GM21423 (cell line): Measurements from ENCODE around the gene LENEP.
"Not testable (repeated sequence)": the region's sequence is repeated elsewhere in the genome, so short reads cannot be mapped to it uniquely, and the experiment has no call there.

Source experiments
- ATAC-seq: cut with Tn5 transposase; IDR thresholded peaks from one replicate; pipeline ENCODE4 v1.9.1; 2021; ENCODE audit warnings: mild to moderate bottlenecking, moderate library complexity; ENCODE audit not compliant: unreplicated experiment

LENEP gene

DNA sequence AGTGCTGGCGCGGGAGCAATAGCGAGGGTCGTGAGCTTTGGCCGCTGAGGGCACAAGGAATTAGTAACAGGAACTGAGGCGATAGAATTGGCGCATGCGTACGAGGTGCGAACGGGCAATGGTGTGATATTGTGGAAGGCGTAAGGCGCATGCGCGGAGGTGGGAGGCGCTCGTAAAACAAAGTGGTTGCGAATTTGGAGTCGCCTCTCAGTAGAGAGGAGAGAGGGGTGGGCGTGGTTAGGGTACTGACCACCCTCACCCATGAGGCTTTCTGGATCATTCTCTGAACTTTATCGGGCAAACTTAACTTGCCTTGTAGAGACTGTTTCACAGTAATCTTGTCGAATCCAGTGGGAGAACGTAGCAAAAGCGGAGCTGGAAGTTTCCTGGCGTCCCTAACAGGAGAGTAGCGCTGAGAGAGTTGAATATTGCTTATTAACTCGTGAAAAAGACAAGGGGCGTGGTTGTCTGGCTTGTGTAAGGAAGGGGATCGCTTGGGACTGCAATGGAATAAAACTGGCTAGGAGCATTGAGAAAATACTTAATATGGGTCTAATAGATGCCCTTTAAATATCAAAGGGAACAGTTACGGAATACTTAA, 18.5 kb upstream of the LENEP start:
- peak; percentile 36 for ATAC-seq

DNA sequence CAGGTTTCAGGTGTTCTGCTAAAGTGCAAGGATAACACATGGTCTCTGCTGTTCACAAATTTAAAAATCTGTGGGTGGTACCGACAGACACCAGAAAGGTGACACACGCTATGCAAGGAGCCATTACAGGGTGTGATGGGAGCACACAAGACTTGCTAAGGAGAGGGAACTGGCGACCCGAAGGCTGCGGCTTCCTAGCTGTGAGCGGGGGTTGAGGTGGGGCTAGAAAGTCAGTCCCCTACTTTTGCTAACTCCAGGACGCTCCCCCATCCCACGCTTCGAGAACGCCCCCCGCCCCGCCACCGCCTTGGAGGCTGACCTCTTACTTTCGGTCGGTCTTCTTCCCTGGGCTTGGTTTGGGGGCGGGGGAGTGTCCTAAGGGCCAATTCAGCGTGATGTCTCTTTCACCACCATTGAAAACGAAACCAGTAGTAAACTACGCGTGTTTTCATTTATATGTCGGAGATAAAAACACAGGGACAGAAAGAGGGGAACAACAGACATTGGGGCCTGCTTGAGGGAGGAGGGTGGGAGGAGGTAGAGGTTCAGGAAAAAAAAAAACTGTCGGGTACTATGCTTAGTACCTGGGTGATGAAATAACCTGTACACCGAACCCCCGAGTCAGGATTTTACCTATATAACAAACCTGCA, 17.9 kb upstream of the LENEP start:
- ATAC-seq = no peak

GRCh38 chr1:154977762-154978161, 15.6 kb upstream of the LENEP start:
- not testable (repeated sequence) for ATAC-seq

GRCh38 chr1:154978360-154978759, 15.0 kb upstream of the LENEP start:
- no peak for ATAC-seq

GRCh38 chr1:154982341-154982740, 11.0 kb upstream of the LENEP start:
- ATAC-seq = no peak

DNA sequence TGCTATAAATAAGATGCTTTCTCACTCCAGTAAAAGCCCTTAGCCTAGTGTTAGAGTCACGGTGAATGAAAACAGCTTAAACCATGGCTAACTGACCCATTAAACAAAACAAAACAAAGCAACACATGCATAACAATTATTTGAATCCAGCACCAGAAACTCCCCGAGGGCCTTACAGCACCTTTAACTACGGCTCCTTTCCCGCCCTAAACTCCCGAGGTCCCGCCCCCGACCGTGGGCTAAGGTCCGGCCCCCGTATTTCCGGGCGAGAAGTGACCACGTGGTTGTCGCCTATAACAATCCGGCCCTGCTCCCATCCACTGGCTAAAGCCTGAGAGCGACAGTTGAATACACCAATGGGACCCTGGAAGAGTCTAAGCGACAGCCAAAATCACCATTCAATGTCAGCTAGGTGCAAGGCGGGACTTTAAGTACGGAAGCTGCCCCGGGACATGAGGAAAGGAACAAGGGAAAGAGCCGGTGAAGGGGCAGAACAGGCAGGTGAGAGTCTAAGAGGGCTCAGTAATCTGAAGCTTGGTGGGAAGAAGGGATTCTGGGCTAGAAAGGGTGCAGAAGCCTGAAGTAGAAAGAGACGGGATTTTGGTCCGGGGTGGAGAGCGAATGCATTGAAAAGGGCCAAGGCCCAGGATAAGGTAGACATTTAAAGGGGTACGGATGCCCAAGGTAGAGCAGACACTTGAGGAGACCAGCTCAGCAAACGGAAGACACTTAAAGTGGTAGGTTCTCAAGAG, 10.3 kb upstream of the LENEP start, which contains the start of gene FLAD1:
Gene FLAD1, plus strand, starts transcription at position 448 of the 752 bp plus-strand sequence. CDS start 351 bp downstream, outside the sequence.
- ATAC-seq = peak; percentile 97

DNA sequence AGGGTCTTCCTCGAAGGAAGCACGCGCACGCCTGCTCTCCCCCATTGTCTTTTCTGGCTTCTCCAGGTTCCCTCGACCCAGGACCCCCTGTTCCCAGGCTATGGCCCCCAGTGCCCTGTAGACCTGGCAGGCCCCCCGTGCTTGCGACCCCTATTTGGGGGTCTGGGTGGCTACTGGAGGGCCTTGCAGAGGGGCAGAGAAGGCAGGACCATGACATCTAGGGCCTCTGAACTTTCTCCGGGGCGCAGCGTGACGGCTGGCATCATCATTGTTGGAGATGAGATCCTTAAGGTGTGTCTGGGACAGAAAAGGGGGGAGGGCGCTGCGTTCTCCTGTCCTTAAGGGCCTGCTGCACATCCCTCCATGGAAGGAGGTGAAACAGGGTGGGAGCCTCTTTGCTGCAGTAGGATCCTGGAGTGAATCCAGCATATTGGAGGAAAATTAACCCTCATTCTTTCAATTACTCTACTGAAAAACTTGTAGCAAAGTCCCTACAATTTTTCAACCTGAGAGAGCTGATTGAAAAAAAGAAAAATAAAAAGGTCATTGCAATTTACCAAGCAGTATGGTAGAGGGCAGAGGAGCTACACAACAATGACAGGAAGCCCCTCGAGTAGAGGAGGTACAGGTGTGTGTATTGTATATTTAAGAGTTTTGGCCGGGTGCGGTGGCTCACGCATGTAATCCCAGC, 9.5 kb upstream of the LENEP start:
- ATAC-seq = no peak

- not testable (repeated sequence) for ATAC-seq
Observed at GRCh38 chr1:154986736-154987135, 6.7 kb upstream of the LENEP start.

DNA sequence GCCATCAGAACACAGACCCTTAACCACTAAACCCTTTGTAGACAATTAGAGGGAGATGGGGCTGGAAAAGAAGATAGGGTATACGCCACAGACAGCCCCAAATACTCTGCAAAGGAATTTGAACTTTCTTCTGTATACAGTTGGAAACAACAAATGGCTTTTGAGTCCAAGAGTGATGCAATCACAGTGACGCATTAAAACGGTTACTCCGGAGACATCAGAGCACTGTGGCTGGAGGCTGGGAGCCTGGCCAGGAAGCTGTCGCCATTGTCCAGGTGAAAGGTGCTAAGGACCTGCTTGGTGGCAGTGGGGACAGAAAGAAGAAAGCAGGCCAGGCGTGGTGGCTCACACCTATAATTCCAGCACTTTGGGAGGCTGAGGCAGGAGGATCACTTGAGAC, 6.1 kb upstream of the LENEP start:
- no peak for ATAC-seq

- no peak for ATAC-seq
Observed at GRCh38 chr1:154988058-154988954, 5.1 kb upstream of the LENEP start.

DNA sequence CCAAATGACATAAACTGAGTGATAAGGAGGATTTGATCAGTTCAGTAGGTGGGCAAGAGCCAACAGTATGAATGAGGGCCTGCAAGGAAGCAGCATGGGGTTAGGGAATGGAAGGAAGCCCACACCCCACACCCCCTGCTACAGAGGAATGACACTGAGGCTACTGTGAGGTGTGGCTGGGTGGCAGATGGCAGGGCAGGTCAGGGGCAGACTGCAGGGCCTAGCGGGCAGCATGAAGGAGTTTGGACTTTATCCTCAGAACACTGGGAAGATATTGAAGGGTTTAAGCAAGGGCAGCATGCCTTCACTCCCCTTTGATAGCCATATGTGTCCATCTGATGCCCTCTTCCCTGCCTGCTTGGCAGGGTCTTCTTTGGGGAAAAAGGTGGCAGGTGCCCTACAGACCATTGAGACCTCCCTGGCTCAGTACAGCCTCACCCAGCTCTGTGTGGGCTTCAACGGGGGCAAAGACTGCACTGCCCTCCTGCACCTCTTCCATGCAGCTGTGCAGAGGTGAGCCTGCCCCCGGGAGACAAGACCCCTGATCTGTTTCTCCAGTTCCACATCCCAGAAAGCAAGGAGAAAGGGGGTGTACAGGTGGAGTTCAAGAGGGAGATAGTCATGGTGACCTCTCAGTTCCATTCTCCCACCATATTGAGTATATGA, 4.1 kb upstream of the LENEP start:
- no peak for ATAC-seq

DNA sequence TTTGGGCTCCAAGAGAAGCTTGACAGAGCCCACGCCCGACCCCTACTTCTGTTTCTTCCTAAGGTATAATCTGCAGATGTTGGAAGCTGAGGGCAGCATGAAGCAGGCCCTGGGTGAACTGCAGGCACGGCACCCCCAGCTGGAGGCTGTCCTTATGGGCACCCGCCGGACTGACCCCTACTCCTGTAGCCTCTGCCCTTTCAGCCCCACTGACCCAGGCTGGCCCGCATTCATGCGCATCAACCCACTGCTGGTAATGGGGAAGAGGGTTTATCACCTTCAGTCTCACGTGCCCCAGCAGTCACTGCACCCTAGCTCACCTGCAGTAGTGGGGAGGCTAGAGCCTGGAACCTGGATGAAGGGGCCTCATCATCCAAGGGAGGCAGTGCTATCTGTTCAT, 3.1 kb upstream of the LENEP start:
- ATAC-seq = no peak

DNA sequence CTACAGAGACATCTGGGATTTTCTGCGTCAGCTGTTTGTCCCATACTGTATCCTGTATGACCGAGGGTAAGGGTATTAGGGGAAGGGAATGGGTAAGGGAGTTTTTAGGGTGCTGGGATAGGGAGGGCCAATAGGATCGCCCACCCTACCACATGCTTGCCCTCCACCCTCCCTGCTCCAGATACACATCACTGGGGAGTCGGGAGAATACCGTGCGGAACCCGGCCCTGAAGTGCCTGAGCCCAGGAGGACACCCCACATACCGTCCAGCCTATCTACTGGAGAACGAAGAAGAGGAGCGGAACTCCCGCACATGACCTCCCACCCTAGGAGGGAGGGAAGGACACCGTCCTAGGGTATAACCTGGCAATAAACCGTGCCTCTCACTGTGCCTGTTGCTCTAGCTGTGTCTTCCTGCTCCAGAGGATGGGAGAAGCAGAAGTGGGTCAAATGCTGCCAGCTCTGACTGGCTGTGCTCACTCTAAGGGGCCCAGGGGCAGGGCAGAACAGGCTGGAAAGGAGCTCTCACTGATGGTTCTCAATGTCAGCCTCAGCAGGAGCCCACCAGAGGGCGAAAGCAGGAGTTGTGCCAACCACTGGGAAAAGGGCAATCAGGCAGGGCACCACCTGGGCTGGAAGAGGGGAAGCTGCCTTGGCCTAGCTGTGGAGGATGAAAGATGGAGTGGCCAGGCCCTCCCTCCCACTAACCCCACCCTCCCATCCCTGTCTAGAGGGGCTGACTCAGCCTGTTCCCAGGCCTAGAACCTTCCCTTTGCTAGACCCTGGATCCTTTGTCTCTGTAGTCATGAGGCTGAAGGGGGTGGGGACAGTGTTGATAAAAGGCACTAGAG, 440 bp upstream of the LENEP start:
- ATAC-seq = no peak

- no peak for ATAC-seq
Observed at GRCh38 chr1:154994269-154994587, 842 bp downstream of the LENEP start.

- ATAC-seq = no peak
Observed at GRCh38 chr1:154994591-154994990, 1.2 kb downstream of the LENEP start.

- not testable (repeated sequence) for ATAC-seq
Observed at GRCh38 chr1:154995301-154995983, 2.1 kb downstream of the LENEP start.

DNA sequence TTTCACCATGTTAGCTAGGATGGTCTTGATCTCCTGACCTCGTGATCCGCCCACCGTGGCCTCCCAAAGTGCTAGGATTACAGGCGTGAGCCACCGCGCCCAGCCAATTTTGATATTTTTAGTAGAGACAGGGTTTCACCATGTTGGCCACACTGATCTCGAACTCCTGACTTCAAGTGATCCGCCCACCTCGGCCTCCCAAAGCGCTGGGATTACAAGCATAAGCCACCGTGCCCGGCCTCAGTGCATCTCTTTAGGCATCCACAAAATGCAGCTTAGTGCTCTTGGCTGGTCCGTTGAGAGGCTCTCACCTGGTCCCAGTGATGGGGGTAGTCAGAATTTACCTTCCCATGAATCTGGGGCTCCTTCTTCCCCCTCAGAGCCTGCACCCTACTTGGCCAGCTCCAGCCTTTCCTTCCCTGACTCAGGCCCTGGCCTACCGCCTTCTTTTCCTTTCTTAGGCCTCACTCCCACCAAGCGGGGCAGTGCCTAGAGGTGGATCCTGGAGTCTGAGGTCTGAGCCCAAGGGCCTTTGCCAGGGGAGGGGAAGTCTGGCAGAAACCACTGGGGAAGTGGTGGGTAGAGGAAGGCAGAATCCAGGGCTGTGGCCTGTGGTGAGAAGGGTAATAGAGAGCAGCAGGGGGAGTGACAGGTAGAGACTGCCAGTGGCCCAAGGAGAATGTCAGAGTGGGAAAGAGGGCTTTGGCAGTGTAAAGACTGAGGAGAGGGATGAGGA, 3.7 kb downstream of the LENEP start:
- ATAC-seq = no peak
